CD4-positive, alpha-beta T cell (primary cell): ENCODE data around the gene CCL8. TPM values are rescaled to one million over a fixed set of nuclear protein-coding genes. Genes with fewer than 3 reads are reported as not detected.
A peak's percentile ranks its signal among the peaks of the same experiment; 100 is the strongest.

Experiments used
- ATAC-seq: fragments of 200-7000 bp; cut with Tn5 transposase; one replicate; pipeline ENCODE4 v1.10.0; 2022; ENCODE audit warnings: mild to moderate bottlenecking; ENCODE audit not compliant: poor library complexity
- CTCF ChIA-PET: fragments of 350-600 bp; sonication (Branson Sonifier 250); formaldehyde crosslinking; loops from one replicate; lab custom pipeline; 2021; ENCODE audit warnings: antibody characterized with exemption, inconsistent platforms; lab: Charles Lee
- POLR2A ChIA-PET: fragments of 350-600 bp; sonication (Branson Sonifier 250); formaldehyde crosslinking; loops from one replicate; lab custom pipeline; 2021; ENCODE audit warnings: antibody characterized with exemption, inconsistent platforms; lab: Charles Lee
- DNase-seq, 14 experiments: peaks; one replicate each; pipeline ENCODE4 v3.0.0-alpha.2; 2013 to 2020; ENCODE audit warnings: mixed read lengths in 2 of 14
- H3K27ac ChIP-seq, 2 donors: one replicate each; pipeline versions ENCODE4 v1.5.1 to v1.7.0; 2013; ENCODE audit warnings: low read length in 2 of 2, low read depth in 1 of 2, mild to moderate bottlenecking in 1 of 2
- H3K27me3 ChIP-seq, 2 experiments: 1 replicate in 1 of 2; 2 replicates in 1 of 2; pipeline versions ENCODE4 v1.6.1 to v1.7.0; 2013; ENCODE audit warnings: low read length in 2 of 2, control low read depth in 1 of 2, mild to moderate bottlenecking in 1 of 2, moderate library complexity in 1 of 2; ENCODE audit not compliant: insufficient read depth in 2 of 2, control insufficient read depth in 1 of 2
- H3K36me3 ChIP-seq: one replicate; pipeline ENCODE4 v1.6.1; 2013; ENCODE audit warnings: low read length, control low read depth; ENCODE audit not compliant: insufficient read depth
- H3K4me1 ChIP-seq: one replicate; pipeline ENCODE4 v1.6.1; 2013; ENCODE audit warnings: low read length, control low read depth; ENCODE audit not compliant: insufficient read depth
- H3K4me3 ChIP-seq: one replicate; pipeline ENCODE4 v1.5.1; 2013; ENCODE audit warnings: mild to moderate bottlenecking, low read length, moderate library complexity
- H3K9me3 ChIP-seq, 2 experiments: 1 replicate in 1 of 2; 2 replicates in 1 of 2; pipeline versions ENCODE4 v1.6.1 to v1.7.0; 2013; ENCODE audit warnings: low read length in 2 of 2, mild to moderate bottlenecking in 2 of 2, control low read depth in 1 of 2, moderate library complexity in 1 of 2; ENCODE audit not compliant: control insufficient read depth in 1 of 2, insufficient read depth in 1 of 2
- H3K27ac Mint-ChIP-seq: one replicate; pipeline ENCODE4 v1.8.0; 2020; ENCODE audit warnings: mixed read lengths
- H3K27me3 Mint-ChIP-seq: one replicate; pipeline ENCODE4 v1.8.0; 2021; ENCODE audit warnings: mixed read lengths
- H3K36me3 Mint-ChIP-seq: one replicate; pipeline ENCODE4 v1.8.0; 2021; ENCODE audit warnings: low read depth, mixed read lengths
- H3K4me1 Mint-ChIP-seq: one replicate; pipeline ENCODE4 v1.8.0; 2021; ENCODE audit warnings: low read depth, mixed read lengths
- H3K4me3 Mint-ChIP-seq: one replicate; pipeline ENCODE4 v1.8.0; 2020; ENCODE audit warnings: mild to moderate bottlenecking, mixed read lengths
- H3K9me3 Mint-ChIP-seq: one replicate; pipeline ENCODE4 v1.8.0; 2020; ENCODE audit warnings: mixed read lengths
- CTCF ChIP-seq: fragments of 200-600 bp; IDR thresholded peaks from one replicate; pipeline ENCODE4 v1.8.0; 2022; ENCODE audit warnings: antibody characterized with exemption, mild to moderate bottlenecking
- intact Hi-C, 2 experiments: fragments of 100-400 bp; cut with DNase I in 1 of 2; cut with micrococcal nuclease in 1 of 2; formaldehyde crosslinking; loops; one replicate each; pipeline versions ENCODE4 v1.15.1 to v1.9.0; 2023 to 2025; cut with DNase I, micrococcal nuclease
- total RNA-seq, 174 experiments: library from RNA in 2 of 174; stranded (reverse) in 2 of 174; gene quantifications; one replicate each; pipeline ENCODE4 v1.2.3 and lab custom pipeline; 2021 to 2026

The CCL8 gene
- total RNA-seq, 2 experiments from 2014 or later = not detected

DNA sequence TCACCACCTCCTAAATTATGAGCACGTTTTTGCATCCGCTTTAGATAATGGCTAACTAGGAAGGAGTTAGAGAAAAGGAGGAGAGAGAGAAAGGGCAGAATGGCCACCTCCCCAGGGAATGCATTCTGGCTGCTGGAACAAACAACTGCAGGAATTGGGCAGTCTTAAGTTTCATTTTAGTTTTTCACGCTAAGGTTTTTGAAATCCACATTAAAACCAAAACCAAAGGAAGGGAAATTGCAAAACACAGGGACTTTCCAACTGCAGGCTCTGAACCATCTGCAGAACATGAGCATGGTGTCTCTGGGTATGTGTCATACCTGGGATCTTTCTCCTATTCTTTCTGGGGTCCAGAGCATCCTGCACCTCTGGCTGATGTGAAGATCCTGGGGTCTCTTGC is 12.1 kb upstream of the CCL8 start:
- CTCF ChIA-PET = no interaction called here
- TF ChIP-seq CTCF = no peak
- Histone ChIP-seq H3K9me3 (no peaks in the 10 kb centered on the region), H3K36me3 (no peaks in the 10 kb centered on the region), H3K4me3 (no peak overlapping the region), H3K4me1 (no peaks in the 10 kb centered on the region), H3K27me3 (peaks cover 5% of the 10 kb centered on the region in 2 experiments), H3K27ac (no peak overlapping the region)
- H3K4me3 Mint-ChIP-seq = no peak overlapping the region
- intact Hi-C loops = no loop called here
- DNase-seq = peak in 2 of 14 experiments; percentile 54 to 55
- H3K9me3 Mint-ChIP-seq = no peaks in the 10 kb centered on the region
- no peak for ATAC-seq
- H3K36me3 Mint-ChIP-seq = no peaks in the 10 kb centered on the region
- H3K27me3 Mint-ChIP-seq = peaks cover 14% of the 10 kb centered on the region
- no peak overlapping the region for H3K27ac Mint-ChIP-seq
- no peaks in the 10 kb centered on the region for H3K4me1 Mint-ChIP-seq
- POLR2A ChIA-PET = no interaction called here

DNA sequence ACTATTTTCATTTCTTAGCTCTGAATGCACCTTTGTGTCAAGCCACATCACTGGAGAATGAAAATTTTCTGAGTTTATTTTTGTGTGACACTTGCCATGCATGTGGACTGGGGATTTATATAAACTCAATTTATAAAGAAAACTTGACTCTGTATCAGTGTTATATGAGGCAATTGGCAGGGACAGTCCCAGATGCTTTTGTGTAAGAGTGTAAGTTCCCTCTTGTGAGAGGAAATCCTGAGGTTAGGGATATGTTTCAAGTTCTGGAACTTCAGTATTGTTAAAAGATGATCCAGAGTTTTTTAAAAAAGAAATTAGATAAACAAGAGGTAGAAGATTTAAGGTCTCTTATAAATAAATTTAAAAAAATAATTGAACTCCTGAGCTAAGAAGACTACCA is 10.9 kb upstream of the CCL8 start:
- no peaks in the 10 kb centered on the region for H3K9me3 Mint-ChIP-seq
- no peak overlapping the region for H3K4me3 ChIP-seq
- H3K9me3 ChIP-seq = no peaks in the 10 kb centered on the region
- peak in 2 of 14 experiments; percentile 30 to 31 for DNase-seq
- intact Hi-C loops = no loop called here
- no peaks in the 10 kb centered on the region for H3K36me3 Mint-ChIP-seq
- H3K4me1 ChIP-seq = no peaks in the 10 kb centered on the region
- ChIA-PET POLR2A (no interaction called here), CTCF (no interaction called here)
- H3K27me3 Mint-ChIP-seq = peaks cover 17% of the 10 kb centered on the region
- no peak overlapping the region for H3K4me3 Mint-ChIP-seq
- no peak overlapping the region for H3K27ac Mint-ChIP-seq
- H3K4me1 Mint-ChIP-seq = no peaks in the 10 kb centered on the region
- peaks cover 5% of the 10 kb centered on the region in 2 experiments for H3K27me3 ChIP-seq
- no peak for TF ChIP-seq CTCF
- H3K27ac ChIP-seq = no peak overlapping the region
- H3K36me3 ChIP-seq = no peaks in the 10 kb centered on the region
- ATAC-seq = no peak

DNA sequence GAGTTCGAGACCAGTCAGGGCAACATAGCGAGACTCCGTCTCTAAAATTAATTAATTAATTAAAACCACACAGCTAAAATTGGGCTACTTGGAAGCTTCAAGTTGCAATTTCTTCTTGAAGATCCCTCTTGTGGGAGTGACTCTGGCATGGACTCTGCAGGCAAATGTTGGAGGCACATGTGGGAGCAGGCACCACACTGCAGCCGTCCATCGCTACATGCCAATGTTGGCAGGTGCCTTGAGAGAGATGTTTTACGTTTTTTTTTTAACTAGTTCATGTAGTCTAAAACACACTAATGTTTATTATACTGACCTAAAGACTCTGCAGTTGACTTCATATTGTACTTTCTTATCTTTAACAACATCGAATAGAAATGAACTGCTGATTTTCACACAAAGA is 7.9 kb upstream of the CCL8 start:
- no peaks in the 10 kb centered on the region for H3K36me3 ChIP-seq
- CTCF ChIA-PET = interaction anchor here (1.7 kb wide), 1 partner anchor 11 kb away, joined by 3 read pairs; no protein-coding TSS in a partner anchor
- H3K9me3 ChIP-seq = no peaks in the 10 kb centered on the region
- intact Hi-C loops = no loop called here
- no peak for TF ChIP-seq CTCF
- DNase-seq (no peak), ATAC-seq (no peak)
- H3K27ac Mint-ChIP-seq = no peak overlapping the region
- POLR2A ChIA-PET = no interaction called here
- H3K4me1 Mint-ChIP-seq = no peaks in the 10 kb centered on the region
- H3K27me3 Mint-ChIP-seq = peaks cover 35% of the 10 kb centered on the region
- no peaks in the 10 kb centered on the region for H3K9me3 Mint-ChIP-seq
- no peaks in the 10 kb centered on the region for H3K4me1 ChIP-seq
- no peak overlapping the region for H3K27ac ChIP-seq
- H3K36me3 Mint-ChIP-seq = no peaks in the 10 kb centered on the region
- no peak overlapping the region for H3K4me3 Mint-ChIP-seq
- no peak overlapping the region for H3K4me3 ChIP-seq
- H3K27me3 ChIP-seq = peaks cover 5 to 12% of the 10 kb centered on the region in 2 experiments
